ENCODE data around the gene SLC39A8. TPM values are rescaled to one million over a fixed set of nuclear protein-coding genes. Genes with fewer than 3 reads are reported as not detected.

Gene SLC39A8
- total RNA-seq, 1 donor from 2014 or later = 6.3 TPM

DNA sequence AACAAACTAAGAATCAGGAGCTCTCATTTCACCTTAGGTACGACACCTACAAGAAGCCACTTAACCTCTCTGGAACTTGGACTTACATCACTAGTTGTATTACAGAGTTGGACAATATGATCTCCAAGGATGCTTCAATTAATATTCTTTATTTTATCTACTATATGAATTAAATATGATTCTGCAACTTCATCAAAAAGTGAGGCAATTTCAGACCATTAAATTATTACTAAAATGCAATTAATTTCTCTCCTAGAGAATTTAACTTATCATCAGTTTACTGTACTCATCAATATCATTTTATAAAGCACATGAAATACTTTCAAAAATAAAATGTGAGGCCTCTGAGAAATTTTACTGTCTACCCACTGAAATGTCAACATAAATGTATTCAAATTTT lies 33.9 kb downstream of the SLC39A8 start:
- H3K9me3 ChIP-seq (ENCODE audit: control insufficient read depth in 3 of 3, low read length in 3 of 3) = no peaks in the 10 kb centered on the region

GRCh38 chr4:102308032-102308799 lies 37.1 kb downstream of the SLC39A8 start:
- no peaks in the 10 kb centered on the region for H3K9me3 ChIP-seq (ENCODE audit: control insufficient read depth in 3 of 3, low read length in 3 of 3)
- H3K4me3 ChIP-seq (ENCODE audit: low read length in 3 of 3) = no peak overlapping the region
- H3K36me3 ChIP-seq (ENCODE audit: control insufficient read depth in 3 of 3, insufficient read depth in 3 of 3, low read length in 3 of 3) = no peaks in the 10 kb centered on the region
- H3K4me1 ChIP-seq (ENCODE audit: control insufficient read depth in 3 of 3, insufficient read depth in 3 of 3, low read length in 3 of 3) = no peaks in the 10 kb centered on the region
- H3K27ac ChIP-seq (ENCODE audit: low read depth, low read length) = no peak overlapping the region
- no peaks in the 10 kb centered on the region for H3K27me3 ChIP-seq (ENCODE audit: control insufficient read depth in 3 of 3, insufficient read depth in 3 of 3, low read length in 3 of 3)
- H3K9ac ChIP-seq (ENCODE audit: low read depth in 1 of 3, low read length in 3 of 3) = no peak overlapping the region

More for the DNA sequence above, 33.9 kb downstream of the SLC39A8 start:
- no peaks in the 10 kb centered on the region for H3K36me3 ChIP-seq (ENCODE audit: control insufficient read depth in 3 of 3, insufficient read depth in 3 of 3, low read length in 3 of 3)
- no peak overlapping the region for H3K4me3 ChIP-seq (ENCODE audit: low read length in 3 of 3)
- no peak overlapping the region for H3K9ac ChIP-seq (ENCODE audit: low read depth in 1 of 3, low read length in 3 of 3)
- no peaks in the 10 kb centered on the region for H3K27me3 ChIP-seq (ENCODE audit: control insufficient read depth in 3 of 3, insufficient read depth in 3 of 3, low read length in 3 of 3)
- no peaks in the 10 kb centered on the region for H3K4me1 ChIP-seq (ENCODE audit: control insufficient read depth in 3 of 3, insufficient read depth in 3 of 3, low read length in 3 of 3)
- H3K27ac ChIP-seq (ENCODE audit: low read depth, low read length) = no peak overlapping the region

GRCh38 chr4:102305666-102306065 lies 39.6 kb downstream of the SLC39A8 start:
- Histone ChIP-seq H3K27ac (ENCODE audit: low read depth, low read length) (no peak overlapping the region), H3K4me3 (ENCODE audit: low read length in 3 of 3) (no peak overlapping the region), H3K4me1 (ENCODE audit: control insufficient read depth in 3 of 3, insufficient read depth in 3 of 3, low read length in 3 of 3) (no peaks in the 10 kb centered on the region), H3K36me3 (ENCODE audit: control insufficient read depth in 3 of 3, insufficient read depth in 3 of 3, low read length in 3 of 3) (peaks cover 0 to 2% (median 0%) of the 10 kb centered on the region in 3 donors), H3K27me3 (ENCODE audit: control insufficient read depth in 3 of 3, insufficient read depth in 3 of 3, low read length in 3 of 3) (no peaks in the 10 kb centered on the region), H3K9ac (ENCODE audit: low read depth in 1 of 3, low read length in 3 of 3) (no peak overlapping the region), H3K9me3 (ENCODE audit: control insufficient read depth in 3 of 3, low read length in 3 of 3) (no peaks in the 10 kb centered on the region)

GRCh38 chr4:102302762-102303161 lies 42.5 kb downstream of the SLC39A8 start:
- H3K9ac ChIP-seq (ENCODE audit: low read depth in 1 of 3, low read length in 3 of 3) = no peak overlapping the region
- no peak overlapping the region for H3K4me3 ChIP-seq (ENCODE audit: low read length in 3 of 3)
- H3K27ac ChIP-seq (ENCODE audit: low read depth, low read length) = no peak overlapping the region
- H3K9me3 ChIP-seq (ENCODE audit: control insufficient read depth in 3 of 3, low read length in 3 of 3) = no peaks in the 10 kb centered on the region
- H3K36me3 ChIP-seq (ENCODE audit: control insufficient read depth in 3 of 3, insufficient read depth in 3 of 3, low read length in 3 of 3) = peaks cover 0 to 2% (median 0%) of the 10 kb centered on the region in 3 donors
- H3K27me3 ChIP-seq (ENCODE audit: control insufficient read depth in 3 of 3, insufficient read depth in 3 of 3, low read length in 3 of 3) = no peaks in the 10 kb centered on the region
- H3K4me1 ChIP-seq (ENCODE audit: control insufficient read depth in 3 of 3, insufficient read depth in 3 of 3, low read length in 3 of 3) = no peaks in the 10 kb centered on the region

DNA sequence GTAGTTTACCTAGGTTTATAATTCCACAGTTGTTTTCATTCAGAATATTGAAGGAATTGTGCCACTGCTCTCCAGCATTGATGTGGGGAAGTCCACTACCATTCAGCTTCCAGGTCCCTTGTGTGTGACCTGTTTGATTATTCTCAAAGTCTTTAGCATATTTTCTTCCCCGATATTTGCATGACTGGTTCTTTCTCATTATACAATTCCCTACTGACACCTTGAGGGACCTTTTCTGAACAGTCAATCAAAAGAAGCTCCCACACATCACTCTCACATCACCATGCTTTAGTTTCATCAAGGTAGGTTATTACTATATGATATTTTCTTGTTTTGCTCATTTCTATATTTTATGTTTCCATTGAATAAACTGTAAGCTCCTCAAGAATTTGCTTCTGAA lies 44.1 kb downstream of the SLC39A8 start:
- Histone ChIP-seq H3K9me3 (ENCODE audit: control insufficient read depth in 3 of 3, low read length in 3 of 3) (no peaks in the 10 kb centered on the region), H3K27ac (ENCODE audit: low read depth, low read length) (no peak overlapping the region), H3K27me3 (ENCODE audit: control insufficient read depth in 3 of 3, insufficient read depth in 3 of 3, low read length in 3 of 3) (no peaks in the 10 kb centered on the region), H3K4me3 (ENCODE audit: low read length in 3 of 3) (no peak overlapping the region), H3K36me3 (ENCODE audit: control insufficient read depth in 3 of 3, insufficient read depth in 3 of 3, low read length in 3 of 3) (peaks cover 0 to 2% (median 0%) of the 10 kb centered on the region in 3 donors), H3K4me1 (ENCODE audit: control insufficient read depth in 3 of 3, insufficient read depth in 3 of 3, low read length in 3 of 3) (no peaks in the 10 kb centered on the region), H3K9ac (ENCODE audit: low read depth in 1 of 3, low read length in 3 of 3) (no peak overlapping the region)

- no peak overlapping the region for H3K27ac ChIP-seq (ENCODE audit: low read depth, low read length)
- no peaks in the 10 kb centered on the region for H3K4me1 ChIP-seq (ENCODE audit: control insufficient read depth in 3 of 3, insufficient read depth in 3 of 3, low read length in 3 of 3)
- H3K4me3 ChIP-seq (ENCODE audit: low read length in 3 of 3) = no peak overlapping the region
- H3K9me3 ChIP-seq (ENCODE audit: control insufficient read depth in 3 of 3, low read length in 3 of 3) = no peaks in the 10 kb centered on the region
- H3K27me3 ChIP-seq (ENCODE audit: control insufficient read depth in 3 of 3, insufficient read depth in 3 of 3, low read length in 3 of 3) = no peaks in the 10 kb centered on the region
- peaks cover 0 to 2% (median 0%) of the 10 kb centered on the region in 3 donors for H3K36me3 ChIP-seq (ENCODE audit: control insufficient read depth in 3 of 3, insufficient read depth in 3 of 3, low read length in 3 of 3)
- H3K9ac ChIP-seq (ENCODE audit: low read depth in 1 of 3, low read length in 3 of 3) = no peak overlapping the region
These were observed 45.8 kb downstream of the SLC39A8 start for GRCh38 chr4:102299354-102300107.

- peaks cover 0 to 2% (median 0%) of the 10 kb centered on the region in 3 donors for H3K36me3 ChIP-seq (ENCODE audit: control insufficient read depth in 3 of 3, insufficient read depth in 3 of 3, low read length in 3 of 3)
- H3K27me3 ChIP-seq (ENCODE audit: control insufficient read depth in 3 of 3, insufficient read depth in 3 of 3, low read length in 3 of 3) = no peaks in the 10 kb centered on the region
- H3K9ac ChIP-seq (ENCODE audit: low read depth in 1 of 3, low read length in 3 of 3) = no peak overlapping the region
- H3K9me3 ChIP-seq (ENCODE audit: control insufficient read depth in 3 of 3, low read length in 3 of 3) = no peaks in the 10 kb centered on the region
- no peaks in the 10 kb centered on the region for H3K4me1 ChIP-seq (ENCODE audit: control insufficient read depth in 3 of 3, insufficient read depth in 3 of 3, low read length in 3 of 3)
- no peak overlapping the region for H3K27ac ChIP-seq (ENCODE audit: low read depth, low read length)
- no peak overlapping the region for H3K4me3 ChIP-seq (ENCODE audit: low read length in 3 of 3)
These were observed 46.6 kb downstream of the SLC39A8 start for GRCh38 chr4:102298716-102299115.

DNA sequence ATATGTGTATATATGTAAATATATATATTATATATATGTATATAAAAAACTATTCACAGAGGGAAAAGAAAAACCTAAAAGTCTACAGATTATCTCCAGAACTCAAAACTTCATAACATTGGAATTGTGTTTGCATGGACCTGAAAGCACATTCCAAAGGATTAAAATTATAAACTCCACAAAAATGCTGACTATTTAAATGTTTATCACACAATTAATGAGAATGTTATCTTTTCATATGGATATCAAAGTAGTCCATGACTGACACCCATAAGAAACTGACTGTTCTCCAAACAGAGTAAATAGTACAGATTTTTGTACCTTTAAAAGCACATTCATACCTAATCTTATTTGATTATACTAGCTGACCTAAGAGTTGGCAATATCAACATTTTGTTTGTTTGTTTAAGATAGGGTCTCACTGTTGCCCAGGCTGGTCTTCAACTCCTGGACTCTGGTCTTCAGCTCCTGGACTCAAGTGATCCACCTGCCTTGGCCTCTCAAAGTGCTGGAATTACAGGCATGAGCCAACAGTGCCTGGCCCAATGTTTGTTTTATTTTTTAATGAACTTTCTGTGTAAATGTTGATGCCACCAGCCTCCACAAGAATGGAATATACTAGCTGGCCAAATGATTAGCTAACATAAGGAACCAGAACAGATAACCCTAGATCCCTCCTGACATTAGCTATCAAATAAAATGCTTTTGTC lies 50.0 kb downstream of the SLC39A8 start:
- H3K9ac ChIP-seq (ENCODE audit: low read depth in 1 of 3, low read length in 3 of 3) = no peak overlapping the region
- no peaks in the 10 kb centered on the region for H3K27me3 ChIP-seq (ENCODE audit: control insufficient read depth in 3 of 3, insufficient read depth in 3 of 3, low read length in 3 of 3)
- H3K36me3 ChIP-seq (ENCODE audit: control insufficient read depth in 3 of 3, insufficient read depth in 3 of 3, low read length in 3 of 3) = no peaks in the 10 kb centered on the region
- no peaks in the 10 kb centered on the region for H3K9me3 ChIP-seq (ENCODE audit: control insufficient read depth in 3 of 3, low read length in 3 of 3)
- no peaks in the 10 kb centered on the region for H3K4me1 ChIP-seq (ENCODE audit: control insufficient read depth in 3 of 3, insufficient read depth in 3 of 3, low read length in 3 of 3)
- no peak overlapping the region for H3K4me3 ChIP-seq (ENCODE audit: low read length in 3 of 3)
- no peak overlapping the region for H3K27ac ChIP-seq (ENCODE audit: low read depth, low read length)

DNA sequence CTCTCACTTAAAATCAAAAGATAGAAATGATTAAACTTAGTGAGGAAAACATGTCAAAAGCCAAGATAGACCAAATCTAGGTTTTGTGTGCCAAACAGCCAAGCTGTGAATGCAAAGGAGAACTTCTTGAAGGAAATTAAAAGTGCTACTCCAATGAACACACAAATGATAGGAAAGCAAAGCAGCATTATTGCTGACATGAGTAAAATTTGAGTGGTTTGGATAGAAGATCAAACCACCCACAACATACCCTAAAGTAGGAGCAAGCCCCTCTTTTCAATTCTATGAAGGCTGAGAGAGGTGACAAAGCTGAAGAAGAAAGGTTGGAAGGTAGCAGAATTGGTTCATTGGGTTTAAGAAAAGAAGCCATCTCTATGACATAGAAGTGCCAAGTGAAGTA lies 56.8 kb downstream of the SLC39A8 start:
- no peak overlapping the region for H3K27ac ChIP-seq (ENCODE audit: low read depth, low read length)
- H3K36me3 ChIP-seq (ENCODE audit: control insufficient read depth in 3 of 3, insufficient read depth in 3 of 3, low read length in 3 of 3) = no peaks in the 10 kb centered on the region
- H3K9ac ChIP-seq (ENCODE audit: low read depth in 1 of 3, low read length in 3 of 3) = no peak overlapping the region
- H3K27me3 ChIP-seq (ENCODE audit: control insufficient read depth in 3 of 3, insufficient read depth in 3 of 3, low read length in 3 of 3) = no peaks in the 10 kb centered on the region
- H3K4me1 ChIP-seq (ENCODE audit: control insufficient read depth in 3 of 3, insufficient read depth in 3 of 3, low read length in 3 of 3) = no peaks in the 10 kb centered on the region
- no peak overlapping the region for H3K4me3 ChIP-seq (ENCODE audit: low read length in 3 of 3)
- no peaks in the 10 kb centered on the region for H3K9me3 ChIP-seq (ENCODE audit: control insufficient read depth in 3 of 3, low read length in 3 of 3)

DNA sequence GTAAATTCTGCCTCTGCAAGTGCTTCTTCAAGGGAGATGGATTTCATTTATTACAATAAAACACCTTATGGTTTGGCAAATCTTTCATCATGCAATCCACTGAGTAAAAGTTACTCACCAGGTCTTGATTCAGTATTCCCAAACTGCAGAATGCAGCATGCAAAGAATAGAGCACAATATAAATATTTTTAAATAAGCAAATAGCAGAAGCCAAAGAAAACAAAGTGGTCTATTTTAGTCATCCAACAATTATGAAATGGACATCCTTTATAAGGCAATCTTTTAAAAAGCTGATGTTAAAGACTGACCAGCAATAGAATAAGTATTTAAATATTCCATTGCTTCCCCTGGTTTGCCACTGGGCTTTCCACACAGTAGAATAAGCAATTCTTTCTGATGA lies 59.5 kb downstream of the SLC39A8 start:
- H3K4me1 ChIP-seq (ENCODE audit: control insufficient read depth in 3 of 3, insufficient read depth in 3 of 3, low read length in 3 of 3) = no peaks in the 10 kb centered on the region
- no peak overlapping the region for H3K27ac ChIP-seq (ENCODE audit: low read depth, low read length)
- no peaks in the 10 kb centered on the region for H3K9me3 ChIP-seq (ENCODE audit: control insufficient read depth in 3 of 3, low read length in 3 of 3)
- no peak overlapping the region for H3K9ac ChIP-seq (ENCODE audit: low read depth in 1 of 3, low read length in 3 of 3)
- H3K27me3 ChIP-seq (ENCODE audit: control insufficient read depth in 3 of 3, insufficient read depth in 3 of 3, low read length in 3 of 3) = no peaks in the 10 kb centered on the region
- H3K4me3 ChIP-seq (ENCODE audit: low read length in 3 of 3) = no peak overlapping the region
- H3K36me3 ChIP-seq (ENCODE audit: control insufficient read depth in 3 of 3, insufficient read depth in 3 of 3, low read length in 3 of 3) = no peaks in the 10 kb centered on the region
